Hepatocyte (in vitro differentiated cells): ENCODE data around the gene C2CD3. TPM values are rescaled to one million over a fixed set of nuclear protein-coding genes. Genes with fewer than 3 reads are reported as not detected.

Source experiments
- DNase-seq: peaks from one replicate; pipeline ENCODE4 v3.0.0-alpha.2; 2016; ENCODE audit warnings: low spot score
- H2AFZ ChIP-seq: fragments of 200-600 bp; sonication (generic); 2 replicates; pipeline ENCODE4 v1.6.0; 2016; ENCODE audit warnings: antibody characterized with exemption, mild to moderate bottlenecking
- H3K27ac ChIP-seq: fragments of 200-600 bp; sonication (generic); 2 replicates; pipeline ENCODE4 v1.5.1; 2016; ENCODE audit warnings: mild to moderate bottlenecking
- H3K27me3 ChIP-seq: fragments of 200-600 bp; sonication (generic); 2 replicates; pipeline ENCODE4 v1.6.1; 2016
- H3K36me3 ChIP-seq: fragments of 200-600 bp; sonication (generic); replicated peaks from 2 replicates; pipeline ENCODE4 v1.5.1; 2016; ENCODE audit warnings: low read depth; ENCODE audit not compliant: insufficient read depth
- H3K4me1 ChIP-seq: fragments of 200-600 bp; sonication (generic); 2 replicates; pipeline ENCODE4 v1.5.1; 2016; ENCODE audit warnings: mild to moderate bottlenecking, moderate library complexity; ENCODE audit not compliant: insufficient read depth
- H3K4me2 ChIP-seq: fragments of 200-600 bp; sonication (generic); 2 replicates; pipeline ENCODE4 v1.6.0; 2016
- H3K4me3 ChIP-seq: fragments of 200-600 bp; sonication (generic); 2 replicates; pipeline ENCODE4 v1.5.1; 2016; ENCODE audit warnings: mild to moderate bottlenecking
- H3K79me2 ChIP-seq: fragments of 200-600 bp; sonication (generic); 2 replicates; pipeline ENCODE4 v1.6.0; 2017; ENCODE audit warnings: mild to moderate bottlenecking
- H3K9me2 ChIP-seq: fragments of 200-600 bp; sonication (generic); replicated peaks from 2 replicates; pipeline ENCODE4 v1.6.0; 2017; ENCODE audit warnings: mild to moderate bottlenecking; ENCODE audit not compliant: insufficient read depth
- H3K9me3 ChIP-seq: fragments of 200-600 bp; sonication (generic); 2 replicates; pipeline ENCODE4 v1.5.1; 2016; ENCODE audit warnings: low read depth, mild to moderate bottlenecking
- H4K20me1 ChIP-seq: fragments of 200-600 bp; sonication (generic); 2 replicates; pipeline ENCODE4 v1.6.0; 2016; ENCODE audit warnings: mild to moderate bottlenecking; ENCODE audit not compliant: insufficient read depth, poor library complexity, severe bottlenecking
- EZH2 ChIP-seq: fragments of 200-600 bp; sonication (generic); IDR thresholded peaks from 2 replicates; pipeline ENCODE4 v1.6.1; 2016; ENCODE audit warnings: antibody characterized with exemption, mild to moderate bottlenecking, borderline replicate concordance
- EZH2phosphoT487 ChIP-seq: fragments of 200-600 bp; sonication (generic); IDR thresholded peaks from one replicate; pipeline ENCODE4 v1.6.1; 2018; ENCODE audit warnings: antibody characterized with exemption, mild to moderate bottlenecking, low read depth, moderate library complexity; ENCODE audit not compliant: unreplicated experiment, severe bottlenecking
- WGBS: methylation state at CpG from one replicate; pipeline ENCODE4 v1.1.6; 2016; ENCODE audit warnings: low lambda C conversion rate; ENCODE audit errors: missing lambda C conversion rate; 5-methylcytosine and 5-hydroxymethylcytosine counted together
- polyA plus RNA-seq: library from polyadenylated mRNA; unstranded; fragments of >200 nt; fragmentation: Nextera tagmentation; extraction: Ambion mirVana; gene quantifications from 2 replicates; pipeline ENCODE4 v1.2.1, GENCODE V29; 2016
- total RNA-seq: library from RNA; depleted of rRNA; stranded (reverse); fragments of >200 nt; gene quantifications from 2 replicates; pipeline ENCODE4 v1.2.3, GENCODE V29; 2014
- TF ChIP-seq, protein P1 (sequence below): fragments of 200-600 bp; sonication (generic); IDR thresholded peaks from 2 replicates; pipeline ENCODE4 v1.5.1; 2016; ENCODE audit warnings: antibody characterized with exemption, mild to moderate bottlenecking; ENCODE audit not compliant: poor library complexity

The C2CD3 gene
- total and polyA plus RNA-seq, 2 experiments from 2014 or later: 9.8 to 16.3 TPM

GRCh38 chr11:74015919-74016684 lies 154.7 kb downstream of the C2CD3 start:
- WGBS: 92% methylated on average over 5 of the region's 5 CpGs

GRCh38 chr11:74014880-74015279 lies 155.9 kb downstream of the C2CD3 start:
- DNase-seq: no peak
- Histone ChIP-seq H3K36me3 (no peaks in the 10 kb centered on the region), H3K27ac (no peak overlapping the region), H3K79me2 (no peaks in the 10 kb centered on the region), H2AFZ (no peak overlapping the region), H3K4me1 (peaks cover 19% of the 10 kb centered on the region), H4K20me1 (no peaks in the 10 kb centered on the region), H3K4me2 (no peak overlapping the region), H3K9me3 (no peaks in the 10 kb centered on the region), H3K9me2 (no peaks in the 10 kb centered on the region), H3K27me3 (no peaks in the 10 kb centered on the region), H3K4me3 (no peak overlapping the region)
- TF ChIP-seq EZH2phosphoT487 (no peak), EZH2 (no peak)
- TF ChIP-seq, protein P1, sequence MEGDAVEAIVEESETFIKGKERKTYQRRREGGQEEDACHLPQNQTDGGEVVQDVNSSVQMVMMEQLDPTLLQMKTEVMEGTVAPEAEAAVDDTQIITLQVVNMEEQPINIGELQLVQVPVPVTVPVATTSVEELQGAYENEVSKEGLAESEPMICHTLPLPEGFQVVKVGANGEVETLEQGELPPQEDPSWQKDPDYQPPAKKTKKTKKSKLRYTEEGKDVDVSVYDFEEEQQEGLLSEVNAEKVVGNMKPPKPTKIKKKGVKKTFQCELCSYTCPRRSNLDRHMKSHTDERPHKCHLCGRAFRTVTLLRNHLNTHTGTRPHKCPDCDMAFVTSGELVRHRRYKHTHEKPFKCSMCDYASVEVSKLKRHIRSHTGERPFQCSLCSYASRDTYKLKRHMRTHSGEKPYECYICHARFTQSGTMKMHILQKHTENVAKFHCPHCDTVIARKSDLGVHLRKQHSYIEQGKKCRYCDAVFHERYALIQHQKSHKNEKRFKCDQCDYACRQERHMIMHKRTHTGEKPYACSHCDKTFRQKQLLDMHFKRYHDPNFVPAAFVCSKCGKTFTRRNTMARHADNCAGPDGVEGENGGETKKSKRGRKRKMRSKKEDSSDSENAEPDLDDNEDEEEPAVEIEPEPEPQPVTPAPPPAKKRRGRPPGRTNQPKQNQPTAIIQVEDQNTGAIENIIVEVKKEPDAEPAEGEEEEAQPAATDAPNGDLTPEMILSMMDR: no peak
- WGBS: 93% methylated on average over 2 of the region's 2 CpGs

More at GRCh38 chr11:74015919-74016684, 154.7 kb downstream of the C2CD3 start:
- H3K9me3 ChIP-seq: no peaks in the 10 kb centered on the region
- no peaks in the 10 kb centered on the region for H3K9me2 ChIP-seq
- H2AFZ ChIP-seq: no peak overlapping the region
- no peaks in the 10 kb centered on the region for H4K20me1 ChIP-seq
- no peak for DNase-seq
- no peak overlapping the region for H3K4me2 ChIP-seq
- no peak overlapping the region for H3K27ac ChIP-seq
- H3K4me1 ChIP-seq: peaks cover 24% of the 10 kb centered on the region
- no peaks in the 10 kb centered on the region for H3K36me3 ChIP-seq
- H3K79me2 ChIP-seq: no peaks in the 10 kb centered on the region
- no peak overlapping the region for H3K4me3 ChIP-seq
- no peak for TF ChIP-seq EZH2
- TF ChIP-seq, protein P1: no peak
- no peaks in the 10 kb centered on the region for H3K27me3 ChIP-seq

DNA sequence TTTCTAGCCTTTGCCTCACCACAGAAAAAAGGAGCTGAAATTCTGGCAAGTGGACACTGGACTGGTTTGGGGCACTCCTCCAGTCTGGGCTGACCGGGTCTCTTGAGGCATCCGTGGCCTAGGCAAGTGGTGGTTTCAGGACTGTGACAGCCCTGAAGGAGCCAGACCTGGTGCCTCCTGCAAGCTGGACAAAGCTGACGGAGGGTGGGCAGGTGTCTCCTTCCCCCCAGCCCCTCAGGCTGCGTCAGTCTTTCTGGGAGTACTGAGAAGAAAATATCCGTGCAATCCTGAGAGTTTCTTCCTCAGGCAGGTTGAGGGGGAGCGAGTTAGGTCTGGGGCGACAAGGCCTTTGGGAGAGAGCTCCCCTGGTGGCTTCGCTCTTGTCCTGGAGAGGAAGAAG lies 157.7 kb downstream of the C2CD3 start:
- H3K4me2 ChIP-seq: no peak overlapping the region
- no peaks in the 10 kb centered on the region for H4K20me1 ChIP-seq
- no peaks in the 10 kb centered on the region for H3K27me3 ChIP-seq
- H3K36me3 ChIP-seq: no peaks in the 10 kb centered on the region
- H3K9me2 ChIP-seq: no peaks in the 10 kb centered on the region
- H2AFZ ChIP-seq: no peak overlapping the region
- no peak for DNase-seq
- H3K4me3 ChIP-seq: no peak overlapping the region
- WGBS: 96% methylated on average over 8 of the region's 8 CpGs
- H3K27ac ChIP-seq: no peak overlapping the region
- peaks cover 3% of the 10 kb centered on the region for H3K4me1 ChIP-seq
- TF ChIP-seq, protein P1: no peak
- TF ChIP-seq EZH2 (no peak), EZH2phosphoT487 (no peak)
- H3K79me2 ChIP-seq: no peaks in the 10 kb centered on the region
- H3K9me3 ChIP-seq: no peaks in the 10 kb centered on the region
